Activated CD4-positive, alpha-beta memory T cell treated with anti-CD3 and anti-CD28 coated beads for 36 hours (primary cell): ENCODE measurements around the gene GALNT9. TPM values are rescaled to one million over a fixed set of nuclear protein-coding genes. Genes with fewer than 3 reads are reported as not detected.
"Not testable (repeated sequence)": the region's sequence is repeated elsewhere in the genome, so short reads cannot be mapped to it uniquely, and the experiment has no call there.

Source experiments
- CTCF ChIA-PET: fragments of 350-600 bp; sonication (Branson Sonifier 250); formaldehyde crosslinking; loops from one replicate; lab custom pipeline; 2021; ENCODE audit warnings: antibody characterized with exemption, inconsistent platforms; lab: Charles Lee
- POLR2A ChIA-PET: fragments of 350-600 bp; sonication (Branson Sonifier 250); formaldehyde crosslinking; loops from one replicate; lab custom pipeline; 2021; ENCODE audit warnings: antibody characterized with exemption; lab: Charles Lee
- DNase-seq: peaks from one replicate; pipeline ENCODE4 v3.0.0-alpha.2; 2020
- H3K27ac Mint-ChIP-seq: one replicate; pipeline ENCODE4 v1.8.0; 2021; ENCODE audit warnings: mixed read lengths
- H3K27me3 Mint-ChIP-seq: one replicate; pipeline ENCODE4 v1.8.0; 2021; ENCODE audit warnings: mixed read lengths
- H3K36me3 Mint-ChIP-seq: one replicate; pipeline ENCODE4 v1.8.0; 2021; ENCODE audit warnings: mixed read lengths
- H3K4me1 Mint-ChIP-seq: one replicate; pipeline ENCODE4 v1.8.0; 2021; ENCODE audit warnings: low read depth, mixed read lengths
- H3K4me3 Mint-ChIP-seq: one replicate; pipeline ENCODE4 v1.8.0; 2021; ENCODE audit warnings: mild to moderate bottlenecking, mixed read lengths
- H3K9me3 Mint-ChIP-seq: one replicate; pipeline ENCODE4 v1.8.0; 2021; ENCODE audit warnings: mixed read lengths
- intact Hi-C: fragments of 100-400 bp; cut with micrococcal nuclease; formaldehyde crosslinking; loops from one replicate; pipeline ENCODE4 v1.15.1; 2023
- total RNA-seq, 2 experiments: library from RNA; stranded (reverse); gene quantifications; one replicate each; pipeline ENCODE4 v1.2.3, GENCODE V29; 2021

Gene GALNT9
- total RNA-seq, 2 experiments from 2014 or later = 0.12 to 0.29 TPM

GRCh38 chr12:132228476-132229192, 100.8 kb downstream of the GALNT9 start:
- Mint-ChIP-seq H3K27me3 (peaks cover 9% of the 10 kb centered on the region), H3K9me3 (no peaks in the 10 kb centered on the region), H3K4me3 (no peak overlapping the region), H3K27ac (no peak overlapping the region), H3K4me1 (no peaks in the 10 kb centered on the region), H3K36me3 (no peaks in the 10 kb centered on the region)
- intact Hi-C loops = no loop called here
- no peak for DNase-seq
- CTCF ChIA-PET = no interaction called here
- POLR2A ChIA-PET = no interaction called here

- Mint-ChIP-seq H3K27ac (no peak overlapping the region), H3K27me3 (peaks cover 9% of the 10 kb centered on the region), H3K4me3 (no peak overlapping the region), H3K36me3 (no peaks in the 10 kb centered on the region), H3K4me1 (no peaks in the 10 kb centered on the region), H3K9me3 (no peaks in the 10 kb centered on the region)
- intact Hi-C loops = no loop called here
- DNase-seq = no peak
- CTCF ChIA-PET = no interaction called here
- POLR2A ChIA-PET = no interaction called here
Measured at GRCh38 chr12:132227782-132228475, 101.5 kb downstream of the GALNT9 start.

- Mint-ChIP-seq H3K27ac (no peak overlapping the region), H3K9me3 (no peaks in the 10 kb centered on the region), H3K36me3 (no peaks in the 10 kb centered on the region), H3K4me3 (no peak overlapping the region), H3K4me1 (peaks cover 4% of the 10 kb centered on the region), H3K27me3 (peaks cover 9% of the 10 kb centered on the region)
- ChIA-PET CTCF (no interaction called here), POLR2A (no interaction called here)
- intact Hi-C loops = no loop called here
- DNase-seq = no peak
Measured at GRCh38 chr12:132227118-132227517, 102.3 kb downstream of the GALNT9 start.

GRCh38 chr12:132226604-132227003, 102.8 kb downstream of the GALNT9 start:
- no peak for DNase-seq
- H3K27ac Mint-ChIP-seq = no peak overlapping the region
- no peaks in the 10 kb centered on the region for H3K36me3 Mint-ChIP-seq
- H3K4me3 Mint-ChIP-seq = no peak overlapping the region
- H3K4me1 Mint-ChIP-seq = peaks cover 4% of the 10 kb centered on the region
- peaks cover 9% of the 10 kb centered on the region for H3K27me3 Mint-ChIP-seq
- CTCF ChIA-PET = no interaction called here
- POLR2A ChIA-PET = no interaction called here
- no peaks in the 10 kb centered on the region for H3K9me3 Mint-ChIP-seq
- intact Hi-C loops = no loop called here

GRCh38 chr12:132225214-132225613, 104.2 kb downstream of the GALNT9 start:
- CTCF ChIA-PET = no interaction called here
- intact Hi-C loops = no loop called here

GRCh38 chr12:132224484-132224883, 104.9 kb downstream of the GALNT9 start:
- Mint-ChIP-seq H3K36me3 (no peaks in the 10 kb centered on the region), H3K9me3 (no peaks in the 10 kb centered on the region), H3K27me3 (peaks cover 11% of the 10 kb centered on the region), H3K4me1 (peaks cover 4% of the 10 kb centered on the region), H3K4me3 (no peak overlapping the region), H3K27ac (no peak overlapping the region)
- ChIA-PET CTCF (no interaction called here), POLR2A (no interaction called here)
- no peak for DNase-seq
- intact Hi-C loops = no loop called here

More at GRCh38 chr12:132225214-132225613, 104.2 kb downstream of the GALNT9 start:
- POLR2A ChIA-PET = no interaction called here
- Mint-ChIP-seq H3K27me3 (peaks cover 9% of the 10 kb centered on the region), H3K4me1 (peaks cover 4% of the 10 kb centered on the region), H3K36me3 (no peaks in the 10 kb centered on the region), H3K27ac (no peak overlapping the region), H3K9me3 (no peaks in the 10 kb centered on the region), H3K4me3 (no peak overlapping the region)
- DNase-seq = no peak

GRCh38 chr12:132222808-132223173, 106.6 kb downstream of the GALNT9 start:
- Mint-ChIP-seq H3K4me1 (peaks cover 4% of the 10 kb centered on the region), H3K9me3 (no peaks in the 10 kb centered on the region), H3K27ac (no peak overlapping the region), H3K4me3 (no peak overlapping the region), H3K36me3 (no peaks in the 10 kb centered on the region), H3K27me3 (peaks cover 11% of the 10 kb centered on the region)
- no peak for DNase-seq
- ChIA-PET CTCF (no interaction called here), POLR2A (no interaction called here)
- intact Hi-C loops = no loop called here

- intact Hi-C loops = no loop called here
- Mint-ChIP-seq H3K4me1 (peaks cover 4% of the 10 kb centered on the region), H3K27ac (no peak overlapping the region), H3K4me3 (no peak overlapping the region), H3K27me3 (peaks cover 7% of the 10 kb centered on the region), H3K36me3 (no peaks in the 10 kb centered on the region), H3K9me3 (no peaks in the 10 kb centered on the region)
- ChIA-PET POLR2A (no interaction called here), CTCF (interaction anchor here (4.2 kb wide), 1 partner anchor 69 kb away, joined by 66 read pairs; no protein-coding TSS in a partner anchor)
- DNase-seq = peak; percentile 41
Measured at GRCh38 chr12:132222096-132222807, 107.1 kb downstream of the GALNT9 start.

- H3K27ac Mint-ChIP-seq, H3K36me3 Mint-ChIP-seq, H3K9me3 Mint-ChIP-seq: not testable (repeated sequence)
Measured at GRCh38 chr12:132219761-132220160, 109.6 kb downstream of the GALNT9 start.

GRCh38 chr12:132219323-132219722, 110.1 kb downstream of the GALNT9 start:
- Mint-ChIP-seq H3K36me3 (no peaks in the 10 kb centered on the region), H3K27ac (no peak overlapping the region), H3K4me1 (peaks cover 4% of the 10 kb centered on the region), H3K27me3 (peaks cover 8% of the 10 kb centered on the region), H3K9me3 (no peaks in the 10 kb centered on the region), H3K4me3 (no peak overlapping the region)
- DNase-seq = no peak
- intact Hi-C loops = loop anchor here (1.0 kb wide), 1 partner anchor 65 kb away; no protein-coding TSS in a partner anchor
- ChIA-PET POLR2A (no interaction called here), CTCF (interaction anchor here (0.8 to 4.2 kb wide), 8 partner anchors 9 to 194 kb away, joined by 3 to 66 read pairs (median 4); no protein-coding TSS in a partner anchor)

More at GRCh38 chr12:132219761-132220160, 109.6 kb downstream of the GALNT9 start:
- DNase-seq, POLR2A ChIA-PET, H3K4me3 Mint-ChIP-seq, H3K27me3 Mint-ChIP-seq, H3K4me1 Mint-ChIP-seq: not testable (repeated sequence)
- intact Hi-C loops = loop anchor here (1.0 kb wide), 1 partner anchor 65 kb away; no protein-coding TSS in a partner anchor
- CTCF ChIA-PET = interaction anchor here (0.8 to 4.2 kb wide), 8 partner anchors 10 to 194 kb away, joined by 3 to 66 read pairs (median 4); no protein-coding TSS in a partner anchor

- peak; percentile 49 for DNase-seq
- ChIA-PET POLR2A (no interaction called here), CTCF (interaction anchor here (0.8 to 4.2 kb wide), 8 partner anchors 9 to 195 kb away, joined by 3 to 66 read pairs (median 4); no protein-coding TSS in a partner anchor)
- no peaks in the 10 kb centered on the region for H3K36me3 Mint-ChIP-seq
- H3K27ac Mint-ChIP-seq = no peak overlapping the region
- H3K4me1 Mint-ChIP-seq = peaks cover 4% of the 10 kb centered on the region
- no peak overlapping the region for H3K4me3 Mint-ChIP-seq
- intact Hi-C loops = loop anchor here (1.0 kb wide), 1 partner anchor 65 kb away; no protein-coding TSS in a partner anchor
- peaks cover 8% of the 10 kb centered on the region for H3K27me3 Mint-ChIP-seq
- no peaks in the 10 kb centered on the region for H3K9me3 Mint-ChIP-seq
Measured at GRCh38 chr12:132218915-132219314, 110.5 kb downstream of the GALNT9 start.

- CTCF ChIA-PET = interaction anchor here (1.2 to 4.2 kb wide), 4 partner anchors 8 to 66 kb away, joined by 5 to 66 read pairs (median 8); no protein-coding TSS in a partner anchor
- Mint-ChIP-seq H3K4me1 (peaks cover 4% of the 10 kb centered on the region), H3K27me3 (peaks cover 8% of the 10 kb centered on the region), H3K27ac (no peak overlapping the region), H3K36me3 (no peaks in the 10 kb centered on the region), H3K4me3 (no peak overlapping the region), H3K9me3 (no peaks in the 10 kb centered on the region)
- intact Hi-C loops = no loop called here
- no peak for DNase-seq
- POLR2A ChIA-PET = no interaction called here
Measured at GRCh38 chr12:132218527-132218875, 110.9 kb downstream of the GALNT9 start.
